Brain microvascular endothelial cell (primary cell): Measurements from ENCODE around the gene GLP1R.

Experiments used
- DNase-seq: peaks from one replicate; pipeline ENCODE4 v3.0.0-alpha.2; 2020
- H3K27ac ChIP-seq: fragments of 250-450 bp; sonication (Bioruptor Pico); 2 replicates; pipeline ENCODE4 v1.5.1; 2020; ENCODE audit warnings: mild to moderate bottlenecking, moderate library complexity
- H3K27me3 ChIP-seq: fragments of 250-450 bp; sonication (Bioruptor Pico); replicated peaks from 2 replicates; pipeline ENCODE4 v1.5.1; 2020; ENCODE audit warnings: mild to moderate bottlenecking
- H3K36me3 ChIP-seq: fragments of 250-450 bp; sonication (Bioruptor Pico); replicated peaks from 2 replicates; pipeline ENCODE4 v1.5.1; 2020; ENCODE audit warnings: mild to moderate bottlenecking
- H3K4me3 ChIP-seq: 2 replicates; pipeline ENCODE4 v1.5.1; 2011; ENCODE audit warnings: low read depth, mild to moderate bottlenecking, control low read depth, low read length, moderate library complexity
- CTCF ChIP-seq: IDR thresholded peaks from 2 replicates; pipeline ENCODE4 v1.5.1; 2011; ENCODE audit warnings: low read depth, mild to moderate bottlenecking, moderate library complexity, low read length, control low read depth, inconsistent platforms; ENCODE audit errors: missing control alignments
- in situ Hi-C: cut with HindIII; loops from 2 replicates; pipeline ENCODE4 v1.10.0; 2017; ENCODE audit warnings: low sequenced_read_pairs, low pct_ligation_motif_present

The GLP1R gene

DNA sequence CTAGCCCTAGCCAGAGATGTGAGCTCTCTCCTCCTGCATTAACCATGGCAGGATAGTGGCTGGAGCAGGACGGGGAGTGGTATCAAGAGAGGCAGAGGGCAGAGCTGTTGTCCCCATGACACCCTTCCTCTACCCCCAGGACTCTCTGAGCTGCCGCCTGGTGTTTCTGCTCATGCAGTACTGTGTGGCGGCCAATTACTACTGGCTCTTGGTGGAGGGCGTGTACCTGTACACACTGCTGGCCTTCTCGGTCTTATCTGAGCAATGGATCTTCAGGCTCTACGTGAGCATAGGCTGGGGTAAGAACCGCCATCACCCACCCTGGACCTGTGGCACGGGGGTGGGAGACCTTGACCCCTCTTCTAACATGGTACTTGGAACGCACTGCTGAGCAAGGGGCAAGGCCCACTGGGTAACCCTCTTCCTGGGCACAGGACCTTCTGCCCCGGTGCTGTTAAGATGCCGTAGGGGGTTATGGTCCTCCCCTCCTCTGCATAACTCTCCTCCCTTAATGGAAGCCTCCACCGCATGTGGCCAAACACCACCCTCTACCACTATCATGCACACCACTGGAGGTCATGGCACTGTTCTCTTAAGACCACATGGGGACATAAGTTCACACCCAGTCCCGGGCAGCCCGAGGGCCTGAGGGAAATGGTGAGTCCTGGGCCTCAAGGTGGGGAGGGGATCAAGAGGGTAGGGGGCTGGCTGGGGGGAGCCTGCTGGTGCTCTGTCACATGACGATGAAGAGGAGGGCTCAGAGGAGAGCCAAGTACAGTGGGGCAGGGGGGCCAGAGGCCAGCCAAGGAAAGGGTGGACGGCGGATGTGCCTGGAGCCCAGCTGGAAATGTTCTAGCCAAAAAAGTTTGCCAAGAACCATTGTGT is 25.1 kb downstream of the GLP1R start:
- in situ Hi-C loops: no loop called here
- DNase-seq: no peak
- no peak overlapping the region for H3K4me3 ChIP-seq
- TF ChIP-seq CTCF: no peak
- no peaks in the 10 kb centered on the region for H3K36me3 ChIP-seq
- no peaks in the 10 kb centered on the region for H3K27me3 ChIP-seq
- H3K27ac ChIP-seq: no peak overlapping the region

DNA sequence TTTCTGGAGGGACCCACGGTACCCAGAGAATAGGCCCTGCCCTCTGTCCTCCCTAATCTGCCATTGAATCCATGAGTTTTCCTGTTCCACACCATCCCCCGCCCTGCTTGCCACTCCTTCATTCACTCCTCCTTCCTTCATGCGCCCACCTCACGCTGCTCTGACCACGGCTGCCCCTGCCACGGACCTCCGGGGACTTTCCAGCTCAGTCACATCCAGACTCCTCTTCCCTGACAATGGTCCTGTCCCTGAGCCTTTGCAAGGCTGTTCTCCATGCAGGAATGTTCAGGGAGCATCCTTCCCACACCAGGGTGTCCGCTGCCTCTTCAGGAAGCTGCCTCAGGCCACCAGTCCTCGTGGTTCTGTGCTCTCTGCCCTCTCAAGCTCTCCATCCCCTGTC is 25.9 kb downstream of the GLP1R start:
- in situ Hi-C loops: no loop called here
- no peak for DNase-seq
- Histone ChIP-seq H3K27ac (no peak overlapping the region), H3K27me3 (no peaks in the 10 kb centered on the region), H3K36me3 (no peaks in the 10 kb centered on the region), H3K4me3 (no peak overlapping the region)
- TF ChIP-seq CTCF: no peak

DNA sequence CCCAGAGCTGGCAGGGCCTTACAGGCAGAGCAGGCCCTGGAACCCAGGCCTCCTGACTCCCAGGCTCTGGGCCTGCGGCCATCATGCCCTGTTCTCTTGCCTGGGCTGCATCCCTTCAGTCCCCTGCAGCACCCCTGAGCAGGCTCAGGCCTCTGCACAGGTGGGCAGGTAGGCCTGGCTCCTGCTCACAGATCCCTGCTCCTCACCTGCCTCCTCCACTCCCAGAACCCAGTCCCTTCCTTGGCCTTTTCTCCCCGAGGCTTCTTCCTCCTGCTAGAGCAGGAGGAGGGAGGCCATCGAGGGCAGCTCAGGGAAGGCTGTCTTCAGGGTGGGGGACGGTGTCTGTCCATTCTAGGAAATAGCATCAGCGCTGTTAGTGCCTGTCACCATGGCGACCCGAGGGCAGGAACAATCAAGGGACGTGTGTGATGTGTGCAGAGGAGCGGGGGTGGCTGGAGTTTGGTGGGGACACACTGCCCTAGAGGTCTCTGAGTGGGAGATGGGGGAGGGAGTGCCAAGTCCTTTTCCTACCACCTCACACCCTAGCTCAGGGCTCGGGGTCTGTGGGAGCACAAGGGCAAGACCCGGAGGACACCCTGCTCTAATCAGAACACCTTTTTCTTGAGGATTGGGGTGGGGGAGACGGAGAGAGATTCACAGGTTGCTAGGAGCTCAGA is 26.6 kb downstream of the GLP1R start:
- no peak overlapping the region for H3K4me3 ChIP-seq
- H3K36me3 ChIP-seq: no peaks in the 10 kb centered on the region
- in situ Hi-C loops: no loop called here
- no peaks in the 10 kb centered on the region for H3K27me3 ChIP-seq
- H3K27ac ChIP-seq: no peak overlapping the region
- no peak for TF ChIP-seq CTCF
- DNase-seq: no peak

DNA sequence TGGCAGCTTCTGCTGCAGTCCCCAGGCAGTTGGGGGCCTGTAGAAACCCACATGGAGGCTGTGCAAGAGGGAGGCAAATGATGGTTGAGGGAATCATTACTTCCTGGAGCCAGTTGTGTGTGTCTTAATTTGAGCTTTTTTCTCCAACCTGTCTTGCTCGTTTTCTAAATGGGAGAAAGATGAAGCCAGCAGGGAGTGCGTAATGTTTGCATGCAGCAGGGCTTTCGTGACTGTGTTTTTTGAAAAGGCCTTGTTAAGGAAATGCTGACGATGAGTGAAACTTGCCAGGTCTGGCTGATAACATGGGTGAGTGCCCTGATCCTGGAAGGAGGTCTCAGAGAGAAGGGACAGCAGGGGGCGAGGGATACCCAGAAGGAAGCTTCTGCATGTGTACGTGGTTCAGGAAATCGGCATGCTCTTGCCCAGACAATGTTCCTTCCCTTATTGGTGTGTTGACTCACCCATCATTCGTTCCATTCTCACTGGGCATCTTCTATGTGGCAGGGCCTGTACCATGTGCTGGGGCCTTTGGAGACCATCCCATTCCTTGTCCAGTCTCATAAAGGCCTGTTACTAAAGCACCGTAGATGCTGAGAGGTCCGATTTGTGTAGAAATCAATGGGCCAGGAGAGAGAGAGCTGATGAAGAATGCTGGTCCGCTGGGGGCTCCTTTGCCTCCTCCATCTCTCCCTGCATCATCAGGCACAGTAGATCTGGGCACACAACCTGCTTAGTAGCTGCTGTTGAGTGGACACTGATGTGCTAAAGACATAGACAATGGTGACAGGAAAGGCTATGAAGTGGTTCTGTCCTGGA is 27.4 kb downstream of the GLP1R start:
- no peak for DNase-seq
- in situ Hi-C loops: no loop called here

More for the DNA sequence above, 27.4 kb downstream of the GLP1R start:
- Histone ChIP-seq H3K27ac (no peak overlapping the region), H3K27me3 (no peaks in the 10 kb centered on the region), H3K36me3 (no peaks in the 10 kb centered on the region), H3K4me3 (no peak overlapping the region)
- TF ChIP-seq CTCF: no peak
